GM12878 (cell line): ENCODE measurements around the gene LTN1. TPM values are rescaled to one million over a fixed set of nuclear protein-coding genes. Genes with fewer than 3 reads are reported as not detected.

ENCODE experiments used
- ATAC-seq: fragments of 200-7000 bp; cut with Tn5 transposase; 3 replicates; pipeline ENCODE4 v1.9.1; 2020; ENCODE audit warnings: mild to moderate bottlenecking, moderate library complexity
- BruUV-seq: library from RNA; stranded (reverse); fragments of 400-500 nt; replicated peaks from 2 replicates; lab custom pipeline; 2021; lab: Mats Ljungman, UMichigan
- CTCF ChIA-PET: fragments of 300-600 bp; sonication (Branson Sonifier 250); formaldehyde crosslinking; extraction: SDS; loops from one replicate; lab custom pipeline; 2021; ENCODE audit warnings: inconsistent platforms; lab: Yijun Ruan, JAX
- POLR2A ChIA-PET: fragments of 350-600 bp; formaldehyde crosslinking; extraction: SDS; loops from one replicate; lab custom pipeline; 2021; ENCODE audit warnings: inconsistent platforms; lab: Charles Lee
- RAD21 ChIA-PET: fragments of 300-600 bp; sonication (Branson Sonifier 250); formaldehyde crosslinking; loops from one replicate; lab custom pipeline; 2023; ENCODE audit warnings: antibody characterized with exemption; ENCODE audit not compliant: unreplicated experiment; lab: Charles Lee
- SMC1A ChIA-PET: fragments of 300-600 bp; sonication (Branson Sonifier 250); formaldehyde crosslinking; loops from one replicate; lab custom pipeline; 2023; ENCODE audit not compliant: unreplicated experiment, uncharacterized antibody; lab: Charles Lee
- DNase-seq: peaks from one replicate; pipeline ENCODE4 v3.0.0-alpha.2; 2011; ENCODE audit warnings: low read depth, low spot score
- FAIRE-seq: peaks from 3 replicates; lab custom pipeline; 2011; peaks lifted over from hg19 to GRCh38; lab: Jason Lieb, UNC
- H2AFZ ChIP-seq: 2 replicates; pipeline ENCODE4 v1.6.0; 2011; ENCODE audit warnings: low read depth, low read length, control low read depth; ENCODE audit not compliant: control insufficient read depth
- H3K27ac ChIP-seq: 2 replicates; pipeline ENCODE4 v1.5.1; 2011; ENCODE audit warnings: control low read depth; ENCODE audit not compliant: control insufficient read depth, insufficient read depth
- H3K27me3 ChIP-seq, 2 experiments: replicated peaks in 1 of 2; 2 replicates each; pipeline versions ENCODE4 v1.6.0 to v1.6.1; 2011; ENCODE audit warnings: low read length in 1 of 2; ENCODE audit not compliant: control insufficient read depth in 2 of 2, insufficient read depth in 2 of 2
- H3K36me3 ChIP-seq, 2 experiments: 2 replicates each; pipeline ENCODE4 v1.5.1; 2011; ENCODE audit warnings: low read length in 1 of 2; ENCODE audit not compliant: control insufficient read depth in 2 of 2, insufficient read depth in 2 of 2
- H3K4me1 ChIP-seq: 2 replicates; pipeline ENCODE4 v1.6.1; 2011; ENCODE audit warnings: mild to moderate bottlenecking, low read length, moderate library complexity, mixed read lengths; ENCODE audit not compliant: control insufficient read depth, insufficient read depth
- H3K4me2 ChIP-seq: 2 replicates; pipeline ENCODE4 v1.6.0; 2011; ENCODE audit warnings: control low read depth; ENCODE audit not compliant: control insufficient read depth, insufficient read depth
- H3K4me3 ChIP-seq: fragments of 200-600 bp; sonication (generic); 2 replicates; pipeline ENCODE4 v1.5.1; 2016
- H3K79me2 ChIP-seq: 2 replicates; pipeline ENCODE4 v1.6.0; 2011; ENCODE audit warnings: low read length; ENCODE audit not compliant: control insufficient read depth, insufficient read depth
- H3K9ac ChIP-seq: 2 replicates; pipeline ENCODE4 v1.8.0; 2011; ENCODE audit warnings: low read length, control low read depth, mixed read lengths; ENCODE audit not compliant: control insufficient read depth, insufficient read depth
- H3K9me3 ChIP-seq: replicated peaks from 3 replicates; pipeline ENCODE4 v1.5.1; 2011; ENCODE audit warnings: mild to moderate bottlenecking, low read length; ENCODE audit not compliant: control insufficient read depth, insufficient read depth
- H4K20me1 ChIP-seq: 2 replicates; pipeline ENCODE4 v1.6.0; 2011; ENCODE audit not compliant: control insufficient read depth, insufficient read depth
- CBFB ChIP-seq: IDR thresholded peaks from 2 replicates; pipeline ENCODE4 v1.6.1; 2016; ENCODE audit warnings: antibody characterized with exemption, low read depth
- FOXK2 ChIP-seq: fragments of 450-650 bp; IDR thresholded peaks from 2 replicates; pipeline ENCODE4 v1.6.1; 2017; ENCODE audit warnings: mild to moderate bottlenecking, moderate library complexity
- GATAD2B ChIP-seq: fragments of 450-650 bp; conservative IDR thresholded peaks from 2 replicates; pipeline ENCODE4 v1.6.1; 2017; ENCODE audit warnings: low read depth, mild to moderate bottlenecking, moderate library complexity
- RB1 ChIP-seq: fragments of 450-650 bp; formaldehyde crosslinking; IDR thresholded peaks from 2 replicates; pipeline ENCODE4 v1.6.1; 2017; ENCODE audit warnings: mild to moderate bottlenecking, borderline replicate concordance
- RBBP5 ChIP-seq: fragments of 200-600 bp; sonication (generic); conservative IDR thresholded peaks from 2 replicates; pipeline ENCODE4 v1.6.1; 2016
- RFX5 ChIP-seq: IDR thresholded peaks from 2 replicates; pipeline ENCODE4 v1.6.1; 2011; ENCODE audit warnings: low read depth, low read length, improper control_type of control experiment
- ZZZ3 ChIP-seq: IDR thresholded peaks from 2 replicates; pipeline ENCODE4 v1.6.1; 2011; ENCODE audit warnings: low read depth; ENCODE audit not compliant: control insufficient read depth, insufficient read length
- WGBS: methylation state at CpG from one replicate; pipeline ENCODE4 v1.1.6; 2016; ENCODE audit warnings: low lambda C conversion rate; ENCODE audit not compliant: insufficient replicate concordance, insufficient coverage; ENCODE audit errors: missing lambda C conversion rate; 5-methylcytosine and 5-hydroxymethylcytosine counted together
- in situ Hi-C: fragments of 300-500 bp; cut with MboI; formaldehyde crosslinking; loops from 9 replicates; pipeline ENCODE4 v1.14.3; 2018; ENCODE audit warnings: mixed read lengths
- intact Hi-C: fragments of 100-400 bp; cut with micrococcal nuclease; formaldehyde crosslinking; loops from one replicate; pipeline ENCODE4 v1.14.2; 2022; ENCODE audit not compliant: unreplicated experiment
- polyA plus RNA-seq, 11 experiments: library from polyadenylated mRNA; depleted of rRNA in 4 of 11; unstranded in 6 of 11; stranded (reverse) in 5 of 11; fragments of >200 nt; fragmentation: Nextera tagmentation in 4 of 11; fragmentation: Illumina TruSeq in 1 of 11; extraction: Ambion mirVana in 4 of 11; extraction: Trizol in 1 of 11; gene quantifications; 1 replicate in 1 of 11; 2 replicates in 10 of 11; pipeline versions ENCODE4 v1.2.1 to v1.2.3, GENCODE V29; 2011 to 2016; ENCODE audit warnings: inconsistent platforms in 2 of 11, missing spikeins in 2 of 11, low read depth in 1 of 11
- total RNA-seq, 4 experiments: library from RNA; depleted of rRNA in 3 of 4; stranded (reverse); fragments of >200 nt in 3 of 4; fragmentation: Illumina TruSeq in 1 of 4; extraction: Trizol in 1 of 4; gene quantifications; 2 replicates each; pipeline versions ENCODE4 v1.2.1 to v1.2.3, GENCODE V29; 2013 to 2021
- TF ChIP-seq, protein P1 (sequence below): fragments of 450-650 bp; formaldehyde crosslinking; IDR thresholded peaks from 2 replicates; pipeline ENCODE4 v1.4.0; 2020; ENCODE audit warnings: mild to moderate bottlenecking, moderate library complexity
- TF ChIP-seq, protein P2 (sequence below): IDR thresholded peaks from 2 replicates; pipeline ENCODE4 v1.6.1; 2011; ENCODE audit warnings: borderline replicate concordance, low read depth, mild to moderate bottlenecking, moderate library complexity, low read length; ENCODE audit not compliant: insufficient read depth, poor library complexity, severe bottlenecking
- TF ChIP-seq, protein P3 (sequence below): fragments of 150-350 bp; IDR thresholded peaks from 2 replicates; pipeline ENCODE4 v1.6.1; 2016; ENCODE audit warnings: low read depth, low read length

LTN1 gene
- total and polyA plus RNA-seq, 10 of the 15 experiments (the other 5 are each of a cell fraction or from before 2014, with no cell fraction given) = 3.5 to 17.3 (median 12.3) TPM

DNA sequence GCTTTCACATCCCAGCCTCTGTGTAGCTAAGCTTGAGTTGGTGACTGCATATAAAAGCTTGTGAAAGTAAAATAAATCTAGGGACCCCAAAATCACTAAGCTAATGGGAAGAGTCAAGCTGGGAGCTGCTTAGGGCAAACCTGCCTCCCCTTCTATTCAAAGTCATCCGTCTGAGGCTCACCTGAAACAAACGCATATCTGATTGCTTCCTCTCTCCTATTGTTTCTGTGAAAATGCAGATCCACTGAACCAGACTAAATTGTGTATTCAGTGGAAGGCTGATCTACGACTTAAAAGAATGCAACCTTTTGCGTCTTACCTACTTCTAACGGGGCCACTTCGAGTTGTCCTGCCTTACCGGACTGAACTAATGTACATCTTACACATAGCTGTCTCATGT, 70.3 kb downstream of the LTN1 start (continued):
- TF ChIP-seq, protein P1, sequence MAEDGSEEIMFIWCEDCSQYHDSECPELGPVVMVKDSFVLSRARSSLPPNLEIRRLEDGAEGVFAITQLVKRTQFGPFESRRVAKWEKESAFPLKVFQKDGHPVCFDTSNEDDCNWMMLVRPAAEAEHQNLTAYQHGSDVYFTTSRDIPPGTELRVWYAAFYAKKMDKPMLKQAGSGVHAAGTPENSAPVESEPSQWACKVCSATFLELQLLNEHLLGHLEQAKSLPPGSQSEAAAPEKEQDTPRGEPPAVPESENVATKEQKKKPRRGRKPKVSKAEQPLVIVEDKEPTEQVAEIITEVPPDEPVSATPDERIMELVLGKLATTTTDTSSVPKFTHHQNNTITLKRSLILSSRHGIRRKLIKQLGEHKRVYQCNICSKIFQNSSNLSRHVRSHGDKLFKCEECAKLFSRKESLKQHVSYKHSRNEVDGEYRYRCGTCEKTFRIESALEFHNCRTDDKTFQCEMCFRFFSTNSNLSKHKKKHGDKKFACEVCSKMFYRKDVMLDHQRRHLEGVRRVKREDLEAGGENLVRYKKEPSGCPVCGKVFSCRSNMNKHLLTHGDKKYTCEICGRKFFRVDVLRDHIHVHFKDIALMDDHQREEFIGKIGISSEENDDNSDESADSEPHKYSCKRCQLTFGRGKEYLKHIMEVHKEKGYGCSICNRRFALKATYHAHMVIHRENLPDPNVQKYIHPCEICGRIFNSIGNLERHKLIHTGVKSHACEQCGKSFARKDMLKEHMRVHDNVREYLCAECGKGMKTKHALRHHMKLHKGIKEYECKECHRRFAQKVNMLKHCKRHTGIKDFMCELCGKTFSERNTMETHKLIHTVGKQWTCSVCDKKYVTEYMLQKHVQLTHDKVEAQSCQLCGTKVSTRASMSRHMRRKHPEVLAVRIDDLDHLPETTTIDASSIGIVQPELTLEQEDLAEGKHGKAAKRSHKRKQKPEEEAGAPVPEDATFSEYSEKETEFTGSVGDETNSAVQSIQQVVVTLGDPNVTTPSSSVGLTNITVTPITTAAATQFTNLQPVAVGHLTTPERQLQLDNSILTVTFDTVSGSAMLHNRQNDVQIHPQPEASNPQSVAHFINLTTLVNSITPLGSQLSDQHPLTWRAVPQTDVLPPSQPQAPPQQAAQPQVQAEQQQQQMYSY (CRISPR knock-in tag) = no peak
- TF ChIP-seq ZZZ3 = no peak

DNA sequence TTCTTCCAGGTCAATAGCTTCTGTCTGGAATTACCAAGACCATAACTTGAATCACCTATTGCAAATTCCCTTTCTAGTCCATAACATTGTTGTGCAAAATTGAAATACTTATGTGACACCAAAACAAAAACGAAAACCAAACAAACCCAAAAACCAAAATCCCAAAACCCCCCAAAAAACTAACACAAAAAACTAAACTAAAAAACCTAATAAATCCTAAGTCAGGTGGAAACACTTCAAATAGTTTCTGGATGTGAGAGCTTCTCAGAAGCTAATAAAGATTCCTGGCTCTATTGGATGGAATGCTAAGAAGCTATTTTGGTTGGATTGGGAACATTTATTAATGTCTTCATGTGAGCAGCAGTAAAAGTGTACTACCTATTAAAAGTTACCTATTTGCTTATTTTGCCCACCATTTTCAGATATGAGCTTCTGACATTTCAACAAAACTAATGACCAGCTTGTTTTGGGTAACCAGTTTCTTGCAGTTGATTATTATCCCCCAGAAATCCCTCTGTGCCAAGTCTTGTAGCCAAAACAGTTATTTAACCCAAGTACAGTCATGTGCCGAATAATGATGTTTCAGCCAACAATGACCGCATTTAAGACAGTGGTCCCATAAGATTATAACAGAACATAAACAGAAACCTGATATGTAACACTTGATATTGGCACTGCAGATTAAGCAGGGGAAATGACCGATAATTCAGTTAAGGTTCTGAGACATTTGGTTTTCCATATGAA, 76.4 kb downstream of the LTN1 start:
- in situ Hi-C loops (no loop called here), intact Hi-C loops (no loop called here)
- ChIA-PET SMC1A (interaction anchor here (0.6 to 1.4 kb wide), 3 partner anchors 12 to 702 kb away, joined by 3 to 7 read pairs (median 4); no protein-coding TSS in a partner anchor), RAD21 (no interaction called here), POLR2A (no interaction called here), CTCF (interaction anchor here (1.0 to 1.6 kb wide), 2 partner anchors 23 to 172 kb away, joined by 3 to 7 read pairs; no protein-coding TSS in a partner anchor)
- no peaks in the 10 kb centered on the region for H3K36me3 ChIP-seq
- H3K4me3 ChIP-seq = no peak overlapping the region
- no peaks in the 10 kb centered on the region for H3K79me2 ChIP-seq
- H3K27me3 ChIP-seq = no peaks in the 10 kb centered on the region
- H3K4me2 ChIP-seq = no peak overlapping the region
- FAIRE-seq = peak; percentile 27
- no peaks in the 10 kb centered on the region for H4K20me1 ChIP-seq
- H3K27ac ChIP-seq = no peak overlapping the region
- no peak for DNase-seq
- no peak for ATAC-seq
- BruUV-seq = no TSS peak
- WGBS = 75% methylated on average over 4 of the region's 4 CpGs
- H2AFZ ChIP-seq = no peak overlapping the region
- no peak overlapping the region for H3K9ac ChIP-seq
- no peaks in the 10 kb centered on the region for H3K9me3 ChIP-seq
- no peaks in the 10 kb centered on the region for H3K4me1 ChIP-seq
- no peak for TF ChIP-seq RFX5
- TF ChIP-seq, protein P2, sequence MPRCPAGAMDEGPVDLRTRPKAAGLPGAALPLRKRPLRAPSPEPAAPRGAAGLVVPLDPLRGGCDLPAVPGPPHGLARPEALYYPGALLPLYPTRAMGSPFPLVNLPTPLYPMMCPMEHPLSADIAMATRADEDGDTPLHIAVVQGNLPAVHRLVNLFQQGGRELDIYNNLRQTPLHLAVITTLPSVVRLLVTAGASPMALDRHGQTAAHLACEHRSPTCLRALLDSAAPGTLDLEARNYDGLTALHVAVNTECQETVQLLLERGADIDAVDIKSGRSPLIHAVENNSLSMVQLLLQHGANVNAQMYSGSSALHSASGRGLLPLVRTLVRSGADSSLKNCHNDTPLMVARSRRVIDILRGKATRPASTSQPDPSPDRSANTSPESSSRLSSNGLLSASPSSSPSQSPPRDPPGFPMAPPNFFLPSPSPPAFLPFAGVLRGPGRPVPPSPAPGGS = no peak
- no peak for TF ChIP-seq CBFB
- TF ChIP-seq RB1 = no peak
- TF ChIP-seq GATAD2B = no peak
- TF ChIP-seq, protein P3, sequence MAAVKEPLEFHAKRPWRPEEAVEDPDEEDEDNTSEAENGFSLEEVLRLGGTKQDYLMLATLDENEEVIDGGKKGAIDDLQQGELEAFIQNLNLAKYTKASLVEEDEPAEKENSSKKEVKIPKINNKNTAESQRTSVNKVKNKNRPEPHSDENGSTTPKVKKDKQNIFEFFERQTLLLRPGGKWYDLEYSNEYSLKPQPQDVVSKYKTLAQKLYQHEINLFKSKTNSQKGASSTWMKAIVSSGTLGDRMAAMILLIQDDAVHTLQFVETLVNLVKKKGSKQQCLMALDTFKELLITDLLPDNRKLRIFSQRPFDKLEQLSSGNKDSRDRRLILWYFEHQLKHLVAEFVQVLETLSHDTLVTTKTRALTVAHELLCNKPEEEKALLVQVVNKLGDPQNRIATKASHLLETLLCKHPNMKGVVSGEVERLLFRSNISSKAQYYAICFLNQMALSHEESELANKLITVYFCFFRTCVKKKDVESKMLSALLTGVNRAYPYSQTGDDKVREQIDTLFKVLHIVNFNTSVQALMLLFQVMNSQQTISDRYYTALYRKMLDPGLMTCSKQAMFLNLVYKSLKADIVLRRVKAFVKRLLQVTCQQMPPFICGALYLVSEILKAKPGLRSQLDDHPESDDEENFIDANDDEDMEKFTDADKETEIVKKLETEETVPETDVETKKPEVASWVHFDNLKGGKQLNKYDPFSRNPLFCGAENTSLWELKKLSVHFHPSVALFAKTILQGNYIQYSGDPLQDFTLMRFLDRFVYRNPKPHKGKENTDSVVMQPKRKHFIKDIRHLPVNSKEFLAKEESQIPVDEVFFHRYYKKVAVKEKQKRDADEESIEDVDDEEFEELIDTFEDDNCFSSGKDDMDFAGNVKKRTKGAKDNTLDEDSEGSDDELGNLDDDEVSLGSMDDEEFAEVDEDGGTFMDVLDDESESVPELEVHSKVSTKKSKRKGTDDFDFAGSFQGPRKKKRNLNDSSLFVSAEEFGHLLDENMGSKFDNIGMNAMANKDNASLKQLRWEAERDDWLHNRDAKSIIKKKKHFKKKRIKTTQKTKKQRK = no peak
- TF ChIP-seq FOXK2 = no peak
- TF ChIP-seq RBBP5 = no peak
